ENCODE data around the gene SLC30A3.
"Not testable (repeated sequence)": the region's sequence is repeated elsewhere in the genome, so short reads cannot be mapped to it uniquely, and the experiment has no call there.

SLC30A3 gene

GRCh38 chr2:27262379-27263286 lies at the start of gene SLC30A3:
TSS of gene SLC30A3 (minus strand) at chr2:27263047. CDS start at chr2:27262906, 141 bp downstream.
- DNase-seq (ENCODE audit: low read depth), result no peak

GRCh38 chr2:27312152-27312551 lies 49.3 kb upstream of the SLC30A3 start:
- no peak for DNase-seq (ENCODE audit: low read depth)

- DNase-seq (ENCODE audit: low read depth), result no peak
Observed at GRCh38 chr2:27309651-27310050, 46.8 kb upstream of the SLC30A3 start.

- no peak for DNase-seq (ENCODE audit: low read depth)
Observed at GRCh38 chr2:27308359-27308881, 45.6 kb upstream of the SLC30A3 start, which contains the start of gene UCN. TSS of gene UCN (minus strand) at chr2:27308445. CDS start at chr2:27307895, 550 bp downstream.

- DNase-seq (ENCODE audit: low read depth), result no peak
Observed at GRCh38 chr2:27307545-27308358, 44.9 kb upstream of the SLC30A3 start.

- no peak for DNase-seq (ENCODE audit: low read depth)
Observed at GRCh38 chr2:27307287-27307544, 44.4 kb upstream of the SLC30A3 start.

- DNase-seq (ENCODE audit: low read depth), result no peak
Observed at GRCh38 chr2:27306573-27307286, 43.9 kb upstream of the SLC30A3 start.

- DNase-seq (ENCODE audit: low read depth), result no peak
Observed at GRCh38 chr2:27306136-27306535, 43.3 kb upstream of the SLC30A3 start.

GRCh38 chr2:27305516-27305915 lies 42.7 kb upstream of the SLC30A3 start:
- DNase-seq (ENCODE audit: low read depth), result no peak

- no peak for DNase-seq (ENCODE audit: low read depth)
Observed at GRCh38 chr2:27304488-27305240, 41.8 kb upstream of the SLC30A3 start.

- no peak for DNase-seq (ENCODE audit: low read depth)
Observed at GRCh38 chr2:27303093-27304025, 40.5 kb upstream of the SLC30A3 start.

- not testable (repeated sequence) for DNase-seq (ENCODE audit: low read depth)
Observed at GRCh38 chr2:27300606-27301005, 37.8 kb upstream of the SLC30A3 start.

GRCh38 chr2:27298391-27299080 lies 35.7 kb upstream of the SLC30A3 start:
- no peak for DNase-seq (ENCODE audit: low read depth)

GRCh38 chr2:27297195-27297594 lies 34.3 kb upstream of the SLC30A3 start:
- no peak for DNase-seq (ENCODE audit: low read depth)

- no peak for DNase-seq (ENCODE audit: low read depth)
Observed at GRCh38 chr2:27296481-27296880, 33.6 kb upstream of the SLC30A3 start.

GRCh38 chr2:27294928-27295327 lies 32.1 kb upstream of the SLC30A3 start:
- DNase-seq (ENCODE audit: low read depth), result no peak

GRCh38 chr2:27291865-27292264 lies 29.0 kb upstream of the SLC30A3 start:
- DNase-seq (ENCODE audit: low read depth), result no peak

- DNase-seq (ENCODE audit: low read depth), result no peak
Observed at GRCh38 chr2:27290549-27290948, 27.7 kb upstream of the SLC30A3 start.

- no peak for DNase-seq (ENCODE audit: low read depth)
Observed at GRCh38 chr2:27288610-27289009, 25.8 kb upstream of the SLC30A3 start.

- no peak for DNase-seq (ENCODE audit: low read depth)
Observed at GRCh38 chr2:27285481-27285880, 22.6 kb upstream of the SLC30A3 start.

All from HS-27A (cell line).